22Rv1 (cell line): ENCODE data around the gene SMARCA5.

ENCODE experiments used
- ZFX ChIP-seq: fragments of 450-650 bp; IDR thresholded peaks from 2 replicates; pipeline ENCODE4 v1.6.1; 2017; ENCODE audit warnings: antibody characterized with exemption, borderline replicate concordance
- TF ChIP-seq, protein P1 (sequence below): fragments of 450-650 bp; IDR thresholded peaks from 2 replicates; pipeline ENCODE4 v1.5.1; 2017; ENCODE audit warnings: mild to moderate bottlenecking

DNA sequence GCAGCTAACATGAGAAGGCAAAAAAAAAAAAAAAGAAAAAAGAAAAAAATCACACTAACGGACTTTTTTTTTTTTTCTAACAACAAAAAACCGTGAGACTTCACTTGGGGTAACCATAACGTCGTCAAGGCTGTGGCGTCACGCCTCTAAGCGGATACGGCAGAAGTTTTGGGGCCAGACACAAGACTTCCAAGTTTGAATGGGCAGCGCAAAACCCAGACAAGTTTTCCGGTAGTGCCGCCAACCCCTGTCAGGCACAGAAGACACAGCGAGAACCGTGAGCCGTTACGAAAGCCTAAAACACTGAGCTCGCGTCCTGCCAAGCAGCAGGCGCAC, 556 bp upstream of the SMARCA5 start:
- TF ChIP-seq, protein P1, sequence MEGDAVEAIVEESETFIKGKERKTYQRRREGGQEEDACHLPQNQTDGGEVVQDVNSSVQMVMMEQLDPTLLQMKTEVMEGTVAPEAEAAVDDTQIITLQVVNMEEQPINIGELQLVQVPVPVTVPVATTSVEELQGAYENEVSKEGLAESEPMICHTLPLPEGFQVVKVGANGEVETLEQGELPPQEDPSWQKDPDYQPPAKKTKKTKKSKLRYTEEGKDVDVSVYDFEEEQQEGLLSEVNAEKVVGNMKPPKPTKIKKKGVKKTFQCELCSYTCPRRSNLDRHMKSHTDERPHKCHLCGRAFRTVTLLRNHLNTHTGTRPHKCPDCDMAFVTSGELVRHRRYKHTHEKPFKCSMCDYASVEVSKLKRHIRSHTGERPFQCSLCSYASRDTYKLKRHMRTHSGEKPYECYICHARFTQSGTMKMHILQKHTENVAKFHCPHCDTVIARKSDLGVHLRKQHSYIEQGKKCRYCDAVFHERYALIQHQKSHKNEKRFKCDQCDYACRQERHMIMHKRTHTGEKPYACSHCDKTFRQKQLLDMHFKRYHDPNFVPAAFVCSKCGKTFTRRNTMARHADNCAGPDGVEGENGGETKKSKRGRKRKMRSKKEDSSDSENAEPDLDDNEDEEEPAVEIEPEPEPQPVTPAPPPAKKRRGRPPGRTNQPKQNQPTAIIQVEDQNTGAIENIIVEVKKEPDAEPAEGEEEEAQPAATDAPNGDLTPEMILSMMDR = no peak
- no peak for TF ChIP-seq ZFX
